ENCODE measurements around the gene PLEKHG3.

DNA sequence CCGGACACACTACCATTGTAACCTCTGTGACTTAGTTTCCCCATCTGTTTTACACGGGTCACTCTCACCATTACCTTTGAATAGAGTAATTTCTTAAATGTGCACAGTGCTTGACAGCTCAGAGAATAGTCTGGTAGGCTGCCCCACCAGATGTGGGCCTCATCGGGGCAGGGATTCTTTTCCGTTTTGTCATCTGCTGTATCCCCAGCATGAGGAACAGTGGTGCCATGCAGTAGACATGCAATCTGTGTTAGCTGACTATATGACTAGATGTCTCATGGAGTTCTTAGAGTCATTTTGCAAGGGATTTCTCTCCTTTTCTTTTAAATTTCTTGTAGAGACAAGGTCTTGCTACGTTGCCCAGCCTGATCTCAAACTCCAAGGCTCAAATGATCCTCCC is 44.9 kb upstream of the PLEKHG3 start:
- TF ChIP-seq SIN3A (IDR thresholded peaks at IDR 0.05; ENCODE audit: borderline replicate concordance, insufficient read depth, low read depth, low read length): no peak
- TF ChIP-seq, protein P1, sequence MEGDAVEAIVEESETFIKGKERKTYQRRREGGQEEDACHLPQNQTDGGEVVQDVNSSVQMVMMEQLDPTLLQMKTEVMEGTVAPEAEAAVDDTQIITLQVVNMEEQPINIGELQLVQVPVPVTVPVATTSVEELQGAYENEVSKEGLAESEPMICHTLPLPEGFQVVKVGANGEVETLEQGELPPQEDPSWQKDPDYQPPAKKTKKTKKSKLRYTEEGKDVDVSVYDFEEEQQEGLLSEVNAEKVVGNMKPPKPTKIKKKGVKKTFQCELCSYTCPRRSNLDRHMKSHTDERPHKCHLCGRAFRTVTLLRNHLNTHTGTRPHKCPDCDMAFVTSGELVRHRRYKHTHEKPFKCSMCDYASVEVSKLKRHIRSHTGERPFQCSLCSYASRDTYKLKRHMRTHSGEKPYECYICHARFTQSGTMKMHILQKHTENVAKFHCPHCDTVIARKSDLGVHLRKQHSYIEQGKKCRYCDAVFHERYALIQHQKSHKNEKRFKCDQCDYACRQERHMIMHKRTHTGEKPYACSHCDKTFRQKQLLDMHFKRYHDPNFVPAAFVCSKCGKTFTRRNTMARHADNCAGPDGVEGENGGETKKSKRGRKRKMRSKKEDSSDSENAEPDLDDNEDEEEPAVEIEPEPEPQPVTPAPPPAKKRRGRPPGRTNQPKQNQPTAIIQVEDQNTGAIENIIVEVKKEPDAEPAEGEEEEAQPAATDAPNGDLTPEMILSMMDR (IDR thresholded peaks at IDR 0.05): no peak
- TF ChIP-seq, protein P2, sequence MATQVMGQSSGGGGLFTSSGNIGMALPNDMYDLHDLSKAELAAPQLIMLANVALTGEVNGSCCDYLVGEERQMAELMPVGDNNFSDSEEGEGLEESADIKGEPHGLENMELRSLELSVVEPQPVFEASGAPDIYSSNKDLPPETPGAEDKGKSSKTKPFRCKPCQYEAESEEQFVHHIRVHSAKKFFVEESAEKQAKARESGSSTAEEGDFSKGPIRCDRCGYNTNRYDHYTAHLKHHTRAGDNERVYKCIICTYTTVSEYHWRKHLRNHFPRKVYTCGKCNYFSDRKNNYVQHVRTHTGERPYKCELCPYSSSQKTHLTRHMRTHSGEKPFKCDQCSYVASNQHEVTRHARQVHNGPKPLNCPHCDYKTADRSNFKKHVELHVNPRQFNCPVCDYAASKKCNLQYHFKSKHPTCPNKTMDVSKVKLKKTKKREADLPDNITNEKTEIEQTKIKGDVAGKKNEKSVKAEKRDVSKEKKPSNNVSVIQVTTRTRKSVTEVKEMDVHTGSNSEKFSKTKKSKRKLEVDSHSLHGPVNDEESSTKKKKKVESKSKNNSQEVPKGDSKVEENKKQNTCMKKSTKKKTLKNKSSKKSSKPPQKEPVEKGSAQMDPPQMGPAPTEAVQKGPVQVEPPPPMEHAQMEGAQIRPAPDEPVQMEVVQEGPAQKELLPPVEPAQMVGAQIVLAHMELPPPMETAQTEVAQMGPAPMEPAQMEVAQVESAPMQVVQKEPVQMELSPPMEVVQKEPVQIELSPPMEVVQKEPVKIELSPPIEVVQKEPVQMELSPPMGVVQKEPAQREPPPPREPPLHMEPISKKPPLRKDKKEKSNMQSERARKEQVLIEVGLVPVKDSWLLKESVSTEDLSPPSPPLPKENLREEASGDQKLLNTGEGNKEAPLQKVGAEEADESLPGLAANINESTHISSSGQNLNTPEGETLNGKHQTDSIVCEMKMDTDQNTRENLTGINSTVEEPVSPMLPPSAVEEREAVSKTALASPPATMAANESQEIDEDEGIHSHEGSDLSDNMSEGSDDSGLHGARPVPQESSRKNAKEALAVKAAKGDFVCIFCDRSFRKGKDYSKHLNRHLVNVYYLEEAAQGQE (IDR thresholded peaks at IDR 0.05; ENCODE audit: insufficient read depth in 1 of 2, low read depth in 2 of 2, low read length in 1 of 2): no peak
